HEK293 (cell line): ENCODE data around the gene LGALSL.

Experiments
- CTCF ChIA-PET: fragments of 350-600 bp; formaldehyde crosslinking; extraction: SDS; loops from one replicate; lab custom pipeline; 2021; ENCODE audit warnings: antibody characterized with exemption; lab: Yijun Ruan, JAX
- POLR2A ChIA-PET: fragments of 300-600 bp; formaldehyde crosslinking; extraction: SDS; loops from one replicate; lab custom pipeline; 2020; ENCODE audit warnings: antibody characterized with exemption, inconsistent platforms; lab: Yijun Ruan, JAX
- H3K27ac ChIP-seq: fragments of 200-500 bp; sonication (Bioruptor generic); 2 replicates; pipeline ENCODE4 v1.5.1; 2014; ENCODE audit warnings: low read depth, low read length, control low read depth, inconsistent platforms; ENCODE audit errors: extremely low read depth
- H3K36me3 ChIP-seq, 2 experiments: fragments of 200-500 bp in 1 of 2; sonication (Bioruptor generic) in 1 of 2; 1 replicate in 1 of 2; 2 replicates in 1 of 2; pipeline ENCODE4 v1.5.1; 2014 to 2017; ENCODE audit warnings: inconsistent platforms in 2 of 2, low read length in 2 of 2; ENCODE audit not compliant: control insufficient read depth in 2 of 2, insufficient read depth in 1 of 2
- H3K4me1 ChIP-seq: fragments of 200-500 bp; sonication (Bioruptor generic); 2 replicates; pipeline ENCODE4 v1.5.1; 2014; ENCODE audit warnings: mild to moderate bottlenecking, low read length, inconsistent platforms; ENCODE audit not compliant: control insufficient read depth, insufficient read depth
- H3K4me3 ChIP-seq: 2 replicates; pipeline ENCODE4 v1.5.1; 2011; ENCODE audit warnings: low read depth, mild to moderate bottlenecking, control low read depth, low read length, moderate library complexity
- H3K9me3 ChIP-seq: fragments of 200-500 bp; sonication (Bioruptor generic); 2 replicates; pipeline ENCODE4 v1.5.1; 2014; ENCODE audit warnings: low read depth, low read length, inconsistent platforms; ENCODE audit not compliant: control insufficient read depth, insufficient read depth
- EGR2 ChIP-seq: fragments of 450-650 bp; formaldehyde crosslinking; IDR thresholded peaks from 2 replicates; pipeline ENCODE4 v1.5.1; 2016; ENCODE audit warnings: low read depth, missing biosample characterization, missing genetic modification characterization
- HOXA7 ChIP-seq: sonication (generic); formaldehyde crosslinking; IDR thresholded peaks from 2 replicates; pipeline ENCODE4 v1.8.1; 2022; ENCODE audit warnings: missing genetic modification reagents, borderline replicate concordance
- SCRT1 ChIP-seq: fragments of 450-650 bp; formaldehyde crosslinking; IDR thresholded peaks from 2 replicates; pipeline ENCODE4 v1.5.1; 2016; ENCODE audit warnings: missing biosample characterization, missing genetic modification characterization, borderline replicate concordance
- SETDB1 ChIP-seq: IDR thresholded peaks from one replicate; pipeline ENCODE4 v1.6.1; 2017; ENCODE audit warnings: mild to moderate bottlenecking, low read length, moderate library complexity, mixed read lengths; ENCODE audit not compliant: insufficient read length
- ZNF133 ChIP-seq: fragments of 450-650 bp; formaldehyde crosslinking; IDR thresholded peaks from 2 replicates; pipeline ENCODE4 v1.5.1; 2016; ENCODE audit warnings: missing biosample characterization, missing genetic modification characterization
- ZNF23 ChIP-seq: fragments of 450-650 bp; formaldehyde crosslinking; IDR thresholded peaks from 2 replicates; pipeline ENCODE4 v1.5.1; 2016; ENCODE audit warnings: missing biosample characterization, missing genetic modification characterization, borderline replicate concordance
- ZNF423 ChIP-seq: fragments of 450-650 bp; formaldehyde crosslinking; IDR thresholded peaks from 2 replicates; pipeline ENCODE4 v1.5.1; 2016; ENCODE audit warnings: missing biosample characterization, missing genetic modification characterization
- ZNF555 ChIP-seq: fragments of 450-650 bp; formaldehyde crosslinking; conservative IDR thresholded peaks from 2 replicates; pipeline ENCODE4 v1.5.1; 2017; ENCODE audit warnings: missing biosample characterization, mild to moderate bottlenecking, missing genetic modification characterization, inconsistent platforms
- ZNF670 ChIP-seq: fragments of 450-650 bp; formaldehyde crosslinking; IDR thresholded peaks from 2 replicates; pipeline ENCODE4 v1.5.1; 2016; ENCODE audit warnings: missing biosample characterization, missing genetic modification characterization, low read depth
- ZNF837 ChIP-seq: fragments of 450-650 bp; formaldehyde crosslinking; IDR thresholded peaks from 2 replicates; pipeline ENCODE4 v1.5.1; 2016; ENCODE audit warnings: missing biosample characterization, missing genetic modification characterization
- TF ChIP-seq, protein P1 (sequence below): fragments of 450-650 bp; formaldehyde crosslinking; IDR thresholded peaks from 2 replicates; pipeline ENCODE4 v1.5.1; 2016; ENCODE audit warnings: missing biosample characterization, missing genetic modification characterization
- TF ChIP-seq, protein P2 (sequence below): fragments of 450-650 bp; formaldehyde crosslinking; IDR thresholded peaks from 2 replicates; pipeline ENCODE4 v1.5.1; 2016; ENCODE audit warnings: missing biosample characterization, missing genetic modification characterization
- TF ChIP-seq, protein P3 (sequence below): fragments of 450-650 bp; formaldehyde crosslinking; IDR thresholded peaks from 2 replicates; pipeline ENCODE4 v1.5.1; 2016; ENCODE audit warnings: missing biosample characterization, missing genetic modification characterization, borderline replicate concordance
- TF ChIP-seq, protein P4 (sequence below): fragments of 450-650 bp; formaldehyde crosslinking; IDR thresholded peaks from 2 replicates; pipeline ENCODE4 v1.5.1; 2016; ENCODE audit warnings: missing biosample characterization, missing genetic modification characterization
- TF ChIP-seq, protein P5 (sequence below): fragments of 450-650 bp; formaldehyde crosslinking; IDR thresholded peaks from 2 replicates; pipeline ENCODE4 v1.5.1; 2016; ENCODE audit warnings: missing biosample characterization, missing genetic modification characterization

Gene LGALSL

DNA sequence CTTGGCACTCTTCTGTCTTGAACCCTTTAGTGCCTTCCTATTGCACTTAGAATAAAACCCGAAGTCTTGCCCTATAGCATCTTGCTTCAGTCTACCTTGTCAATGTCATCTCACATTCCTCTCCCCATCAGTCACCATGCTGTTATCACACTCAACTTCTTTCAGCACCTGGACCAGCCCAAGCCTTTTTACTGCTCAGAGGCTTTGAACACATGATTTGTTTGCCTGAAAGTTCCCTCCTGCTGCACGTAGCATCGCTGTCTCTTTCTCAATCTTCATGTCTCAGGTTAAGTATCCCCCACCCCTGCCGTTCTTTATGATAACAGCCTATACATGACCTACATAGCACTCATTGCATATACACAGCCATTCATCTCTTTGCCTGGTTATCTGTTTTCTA lies 41.3 kb upstream of the LGALSL start:
- Histone ChIP-seq H3K36me3 (no peaks in the 10 kb centered on the region), H3K9me3 (no peaks in the 10 kb centered on the region), H3K4me3 (no peak overlapping the region), H3K4me1 (no peaks in the 10 kb centered on the region), H3K27ac (no peak overlapping the region)
- POLR2A ChIA-PET: no interaction called here
- CTCF ChIA-PET: no interaction called here
- TF ChIP-seq, protein P1, sequence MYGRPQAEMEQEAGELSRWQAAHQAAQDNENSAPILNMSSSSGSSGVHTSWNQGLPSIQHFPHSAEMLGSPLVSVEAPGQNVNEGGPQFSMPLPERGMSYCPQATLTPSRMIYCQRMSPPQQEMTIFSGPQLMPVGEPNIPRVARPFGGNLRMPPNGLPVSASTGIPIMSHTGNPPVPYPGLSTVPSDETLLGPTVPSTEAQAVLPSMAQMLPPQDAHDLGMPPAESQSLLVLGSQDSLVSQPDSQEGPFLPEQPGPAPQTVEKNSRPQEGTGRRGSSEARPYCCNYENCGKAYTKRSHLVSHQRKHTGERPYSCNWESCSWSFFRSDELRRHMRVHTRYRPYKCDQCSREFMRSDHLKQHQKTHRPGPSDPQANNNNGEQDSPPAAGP (tag by site-specific recombination): no peak
- TF ChIP-seq ZNF23: no peak

DNA sequence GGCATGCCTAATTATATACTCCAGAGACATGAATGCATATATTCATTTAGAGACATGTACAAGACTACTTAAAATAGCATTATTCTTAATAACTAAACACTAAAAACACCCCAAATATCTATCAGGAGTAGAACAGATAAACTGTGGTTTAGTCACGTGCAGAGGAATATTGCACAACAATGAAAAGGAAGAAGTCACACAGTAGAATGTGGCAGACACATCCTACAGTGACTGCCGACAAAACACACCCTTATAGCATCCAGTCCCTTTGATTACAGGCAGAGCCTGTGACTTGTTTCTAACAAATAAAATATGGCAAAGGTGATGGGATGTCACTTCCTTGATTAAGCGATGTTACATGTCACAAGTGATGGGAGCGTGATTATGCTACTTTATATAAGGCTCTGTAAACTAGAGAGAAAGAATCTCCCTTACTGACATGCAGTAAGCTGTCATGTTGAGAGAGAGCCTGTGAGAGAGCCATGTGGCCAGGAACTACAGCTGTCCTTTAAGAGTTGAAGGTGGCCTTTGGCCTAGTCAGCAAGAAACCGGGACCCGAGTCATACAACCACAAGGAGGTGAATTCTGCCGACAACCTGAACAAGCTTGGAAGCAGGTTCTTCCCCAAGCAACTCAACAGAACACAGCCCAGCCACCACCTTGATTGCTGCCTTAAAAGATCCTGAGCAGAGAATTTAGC lies 39.1 kb upstream of the LGALSL start:
- CTCF ChIA-PET: interaction anchor here (0.7 kb wide), 1 partner anchor 79 kb away, joined by 3 read pairs; no protein-coding TSS in a partner anchor
- Histone ChIP-seq H3K27ac (no peak overlapping the region), H3K4me3 (no peak overlapping the region), H3K9me3 (no peaks in the 10 kb centered on the region), H3K36me3 (no peaks in the 10 kb centered on the region), H3K4me1 (no peaks in the 10 kb centered on the region)
- TF ChIP-seq, protein P2, sequence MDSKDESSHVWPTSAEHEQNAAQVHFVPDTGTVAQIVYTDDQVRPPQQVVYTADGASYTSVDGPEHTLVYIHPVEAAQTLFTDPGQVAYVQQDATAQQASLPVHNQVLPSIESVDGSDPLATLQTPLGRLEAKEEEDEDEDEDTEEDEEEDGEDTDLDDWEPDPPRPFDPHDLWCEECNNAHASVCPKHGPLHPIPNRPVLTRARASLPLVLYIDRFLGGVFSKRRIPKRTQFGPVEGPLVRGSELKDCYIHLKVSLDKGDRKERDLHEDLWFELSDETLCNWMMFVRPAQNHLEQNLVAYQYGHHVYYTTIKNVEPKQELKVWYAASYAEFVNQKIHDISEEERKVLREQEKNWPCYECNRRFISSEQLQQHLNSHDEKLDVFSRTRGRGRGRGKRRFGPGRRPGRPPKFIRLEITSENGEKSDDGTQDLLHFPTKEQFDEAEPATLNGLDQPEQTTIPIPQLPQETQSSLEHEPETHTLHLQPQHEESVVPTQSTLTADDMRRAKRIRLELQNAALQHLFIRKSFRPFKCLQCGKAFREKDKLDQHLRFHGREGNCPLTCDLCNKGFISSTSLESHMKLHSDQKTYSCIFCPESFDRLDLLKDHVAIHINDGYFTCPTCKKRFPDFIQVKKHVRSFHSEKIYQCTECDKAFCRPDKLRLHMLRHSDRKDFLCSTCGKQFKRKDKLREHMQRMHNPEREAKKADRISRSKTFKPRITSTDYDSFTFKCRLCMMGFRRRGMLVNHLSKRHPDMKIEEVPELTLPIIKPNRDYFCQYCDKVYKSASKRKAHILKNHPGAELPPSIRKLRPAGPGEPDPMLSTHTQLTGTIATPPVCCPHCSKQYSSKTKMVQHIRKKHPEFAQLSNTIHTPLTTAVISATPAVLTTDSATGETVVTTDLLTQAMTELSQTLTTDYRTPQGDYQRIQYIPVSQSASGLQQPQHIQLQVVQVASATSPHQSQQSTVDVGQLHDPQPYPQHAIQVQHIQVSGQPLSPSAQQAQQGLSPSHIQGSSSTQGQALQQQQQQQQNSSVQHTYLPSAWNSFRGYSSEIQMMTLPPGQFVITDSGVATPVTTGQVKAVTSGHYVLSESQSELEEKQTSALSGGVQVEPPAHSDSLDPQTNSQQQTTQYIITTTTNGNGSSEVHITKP: no peak
- TF ChIP-seq EGR2: no peak
- TF ChIP-seq HOXA7 (CRISPR knock-in tag): no peak
- TF ChIP-seq ZNF423: no peak
- TF ChIP-seq SCRT1: no peak
- TF ChIP-seq ZNF555 (tag by site-specific recombination): no peak
- TF ChIP-seq, protein P3, sequence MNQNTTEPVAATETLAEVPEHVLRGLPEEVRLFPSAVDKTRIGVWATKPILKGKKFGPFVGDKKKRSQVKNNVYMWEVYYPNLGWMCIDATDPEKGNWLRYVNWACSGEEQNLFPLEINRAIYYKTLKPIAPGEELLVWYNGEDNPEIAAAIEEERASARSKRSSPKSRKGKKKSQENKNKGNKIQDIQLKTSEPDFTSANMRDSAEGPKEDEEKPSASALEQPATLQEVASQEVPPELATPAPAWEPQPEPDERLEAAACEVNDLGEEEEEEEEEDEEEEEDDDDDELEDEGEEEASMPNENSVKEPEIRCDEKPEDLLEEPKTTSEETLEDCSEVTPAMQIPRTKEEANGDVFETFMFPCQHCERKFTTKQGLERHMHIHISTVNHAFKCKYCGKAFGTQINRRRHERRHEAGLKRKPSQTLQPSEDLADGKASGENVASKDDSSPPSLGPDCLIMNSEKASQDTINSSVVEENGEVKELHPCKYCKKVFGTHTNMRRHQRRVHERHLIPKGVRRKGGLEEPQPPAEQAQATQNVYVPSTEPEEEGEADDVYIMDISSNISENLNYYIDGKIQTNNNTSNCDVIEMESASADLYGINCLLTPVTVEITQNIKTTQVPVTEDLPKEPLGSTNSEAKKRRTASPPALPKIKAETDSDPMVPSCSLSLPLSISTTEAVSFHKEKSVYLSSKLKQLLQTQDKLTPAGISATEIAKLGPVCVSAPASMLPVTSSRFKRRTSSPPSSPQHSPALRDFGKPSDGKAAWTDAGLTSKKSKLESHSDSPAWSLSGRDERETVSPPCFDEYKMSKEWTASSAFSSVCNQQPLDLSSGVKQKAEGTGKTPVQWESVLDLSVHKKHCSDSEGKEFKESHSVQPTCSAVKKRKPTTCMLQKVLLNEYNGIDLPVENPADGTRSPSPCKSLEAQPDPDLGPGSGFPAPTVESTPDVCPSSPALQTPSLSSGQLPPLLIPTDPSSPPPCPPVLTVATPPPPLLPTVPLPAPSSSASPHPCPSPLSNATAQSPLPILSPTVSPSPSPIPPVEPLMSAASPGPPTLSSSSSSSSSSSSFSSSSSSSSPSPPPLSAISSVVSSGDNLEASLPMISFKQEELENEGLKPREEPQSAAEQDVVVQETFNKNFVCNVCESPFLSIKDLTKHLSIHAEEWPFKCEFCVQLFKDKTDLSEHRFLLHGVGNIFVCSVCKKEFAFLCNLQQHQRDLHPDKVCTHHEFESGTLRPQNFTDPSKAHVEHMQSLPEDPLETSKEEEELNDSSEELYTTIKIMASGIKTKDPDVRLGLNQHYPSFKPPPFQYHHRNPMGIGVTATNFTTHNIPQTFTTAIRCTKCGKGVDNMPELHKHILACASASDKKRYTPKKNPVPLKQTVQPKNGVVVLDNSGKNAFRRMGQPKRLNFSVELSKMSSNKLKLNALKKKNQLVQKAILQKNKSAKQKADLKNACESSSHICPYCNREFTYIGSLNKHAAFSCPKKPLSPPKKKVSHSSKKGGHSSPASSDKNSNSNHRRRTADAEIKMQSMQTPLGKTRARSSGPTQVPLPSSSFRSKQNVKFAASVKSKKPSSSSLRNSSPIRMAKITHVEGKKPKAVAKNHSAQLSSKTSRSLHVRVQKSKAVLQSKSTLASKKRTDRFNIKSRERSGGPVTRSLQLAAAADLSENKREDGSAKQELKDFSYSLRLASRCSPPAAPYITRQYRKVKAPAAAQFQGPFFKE (tag by site-specific recombination): no peak
- TF ChIP-seq ZNF133 (tag by site-specific recombination): no peak
- TF ChIP-seq, protein P4, sequence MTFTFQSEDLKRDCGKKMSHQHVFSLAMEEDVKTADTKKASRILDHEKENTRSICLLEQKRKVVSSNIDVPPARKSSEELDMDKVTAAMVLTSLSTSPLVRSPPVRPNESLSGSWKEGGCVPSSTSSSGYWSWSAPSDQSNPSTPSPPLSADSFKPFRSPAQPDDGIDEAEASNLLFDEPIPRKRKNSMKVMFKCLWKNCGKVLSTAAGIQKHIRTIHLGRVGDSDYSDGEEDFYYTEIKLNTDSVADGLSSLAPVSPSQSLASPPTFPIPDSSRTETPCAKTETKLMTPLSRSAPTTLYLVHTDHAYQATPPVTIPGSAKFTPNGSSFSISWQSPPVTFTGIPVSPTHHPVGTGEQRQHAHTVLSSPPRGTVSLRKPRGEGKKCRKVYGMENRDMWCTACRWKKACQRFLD (tag by site-specific recombination): no peak
- no peak for TF ChIP-seq ZNF837
- no peak for TF ChIP-seq SETDB1
- no peak for TF ChIP-seq ZNF670 (tag by site-specific recombination)
- TF ChIP-seq, protein P5, sequence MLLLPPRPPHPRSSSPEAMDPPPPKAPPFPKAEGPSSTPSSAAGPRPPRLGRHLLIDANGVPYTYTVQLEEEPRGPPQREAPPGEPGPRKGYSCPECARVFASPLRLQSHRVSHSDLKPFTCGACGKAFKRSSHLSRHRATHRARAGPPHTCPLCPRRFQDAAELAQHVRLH (tag by site-specific recombination): no peak
- TF ChIP-seq, protein P1 (tag by site-specific recombination): no peak
- POLR2A ChIA-PET: no interaction called here
